IMR-90 (cell line): ENCODE data around the gene ITGB1BP1. TPM values are rescaled to one million over a fixed set of nuclear protein-coding genes. Genes with fewer than 3 reads are reported as not detected.

Experiments
- ATAC-seq: fragments of 200-7000 bp; cut with Tn5 transposase; 2 replicates; pipeline ENCODE4 v1.9.1; 2020; ENCODE audit warnings: low read depth, mild to moderate bottlenecking, moderate library complexity
- BruUV-seq: library from RNA; stranded (reverse); fragments of 400-500 nt; replicated peaks from 2 replicates; lab custom pipeline; 2021; lab: Mats Ljungman, UMichigan
- CTCF ChIA-PET: fragments of 300-600 bp; formaldehyde crosslinking; extraction: SDS; loops from one replicate; lab custom pipeline; 2021; ENCODE audit warnings: antibody characterized with exemption; lab: Yijun Ruan, JAX
- POLR2A ChIA-PET: fragments of 300-600 bp; sonication (Branson Sonifier 250); formaldehyde crosslinking; loops from one replicate; lab custom pipeline; 2022; ENCODE audit warnings: antibody characterized with exemption; ENCODE audit not compliant: unreplicated experiment; lab: Charles Lee
- DNase-seq: peaks from one replicate; pipeline ENCODE4 v3.0.0; 2013
- H2AFZ ChIP-seq: replicated peaks from 2 replicates; pipeline ENCODE3; 2013; ENCODE audit warnings: low read length, mild to moderate bottlenecking; ENCODE audit not compliant: poor library complexity
- H2AK5ac ChIP-seq: 2 replicates; pipeline ENCODE4 v1.6.1; 2013; ENCODE audit warnings: low read depth, low read length, inconsistent platforms
- H2AK9ac ChIP-seq: replicated peaks from 2 replicates; pipeline ENCODE3; 2013; ENCODE audit warnings: mild to moderate bottlenecking, low read depth, low read length, moderate library complexity; ENCODE audit not compliant: poor library complexity
- H2BK120ac ChIP-seq: 2 replicates; pipeline ENCODE4 v1.6.1; 2013; ENCODE audit warnings: low read depth, low read length, inconsistent platforms
- H2BK15ac ChIP-seq: 3 replicates; pipeline ENCODE4 v1.6.1; 2013; ENCODE audit warnings: low read depth, low read length, inconsistent platforms
- H2BK20ac ChIP-seq: 2 replicates; pipeline ENCODE4 v1.6.1; 2013; ENCODE audit warnings: low read depth, mild to moderate bottlenecking, inconsistent platforms, low read length, moderate library complexity
- H2BK5ac ChIP-seq: 2 replicates; pipeline ENCODE4 v1.6.1; 2013; ENCODE audit warnings: mild to moderate bottlenecking, low read depth, low read length, inconsistent platforms; ENCODE audit not compliant: poor library complexity, severe bottlenecking
- H3K14ac ChIP-seq: replicated peaks from 2 replicates; pipeline ENCODE4 v1.6.1; 2013; ENCODE audit warnings: low read depth, low read length, inconsistent platforms
- H3K18ac ChIP-seq: 2 replicates; pipeline ENCODE4 v1.6.1; 2013; ENCODE audit warnings: low read depth, low read length, control low read depth
- H3K23ac ChIP-seq: 2 replicates; pipeline ENCODE4 v1.6.1; 2013; ENCODE audit warnings: low read depth, low read length, inconsistent platforms
- H3K27ac ChIP-seq: 2 replicates; pipeline ENCODE4 v1.5.1; 2013; ENCODE audit warnings: mild to moderate bottlenecking, control low read depth, low read length; ENCODE audit not compliant: insufficient read depth
- H3K27me3 ChIP-seq: 2 replicates; pipeline ENCODE4 v1.6.1; 2013; ENCODE audit warnings: low read length; ENCODE audit not compliant: control insufficient read depth, insufficient read depth
- H3K36me3 ChIP-seq: 2 replicates; pipeline ENCODE4 v1.6.1; 2013; ENCODE audit warnings: low read length, mixed read lengths; ENCODE audit not compliant: control insufficient read depth, insufficient read depth
- H3K4ac ChIP-seq: 2 replicates; pipeline ENCODE4 v1.6.1; 2013; ENCODE audit warnings: low read depth, low read length, inconsistent platforms
- H3K4me1 ChIP-seq: 2 replicates; pipeline ENCODE4 v1.6.1; 2013; ENCODE audit warnings: low read length, mixed read lengths; ENCODE audit not compliant: control insufficient read depth, insufficient read depth
- H3K4me2 ChIP-seq: 2 replicates; pipeline ENCODE4 v1.6.1; 2013; ENCODE audit warnings: low read depth, mild to moderate bottlenecking, control low read depth, low read length, moderate library complexity
- H3K4me3 ChIP-seq: 2 replicates; pipeline ENCODE4 v1.5.1; 2013; ENCODE audit warnings: low read depth, mild to moderate bottlenecking, control low read depth, low read length, moderate library complexity; ENCODE audit not compliant: insufficient read depth
- H3K56ac ChIP-seq: 2 replicates; pipeline ENCODE4 v1.6.1; 2013; ENCODE audit warnings: low read length, inconsistent platforms; ENCODE audit not compliant: insufficient read depth; ENCODE audit errors: extremely low read depth
- H3K79me1 ChIP-seq, 2 experiments: 2 replicates each; pipeline ENCODE4 v1.6.1; 2013; ENCODE audit warnings: low read length in 2 of 2, inconsistent platforms in 1 of 2, low read depth in 1 of 2
- H3K9ac ChIP-seq: 2 replicates; pipeline ENCODE4 v1.6.1; 2013; ENCODE audit warnings: low read depth, low read length, control low read depth
- H3K9me1 ChIP-seq: 2 replicates; pipeline ENCODE4 v1.6.1; 2013; ENCODE audit warnings: low read length, inconsistent platforms; ENCODE audit not compliant: insufficient read depth
- H3K9me3 ChIP-seq: 2 replicates; pipeline ENCODE4 v1.6.1; 2013; ENCODE audit warnings: low read length; ENCODE audit not compliant: control insufficient read depth, insufficient read depth
- H4K20me1 ChIP-seq: 2 replicates; pipeline ENCODE4 v1.6.1; 2013; ENCODE audit warnings: low read length, inconsistent platforms; ENCODE audit not compliant: insufficient read depth
- H4K5ac ChIP-seq: 2 replicates; pipeline ENCODE4 v1.6.1; 2013; ENCODE audit warnings: mild to moderate bottlenecking, low read depth, low read length, control low read depth
- H4K8ac ChIP-seq, 2 experiments: 2 replicates each; pipeline ENCODE4 v1.6.1; 2013; ENCODE audit warnings: low read depth in 2 of 2, low read length in 2 of 2, control low read depth in 1 of 2, inconsistent platforms in 1 of 2
- H4K91ac ChIP-seq: 2 replicates; pipeline ENCODE4 v1.6.1; 2013; ENCODE audit warnings: low read depth, low read length, inconsistent platforms; ENCODE audit not compliant: insufficient read depth
- CHD1 ChIP-seq: IDR thresholded peaks from 2 replicates; pipeline ENCODE4 v1.6.1; 2012; ENCODE audit warnings: low read depth, low read length, improper control_type of control experiment
- MXI1 ChIP-seq: IDR thresholded peaks from 2 replicates; pipeline ENCODE4 v1.6.1; 2012; ENCODE audit warnings: low read depth, mild to moderate bottlenecking, low read length, moderate library complexity, borderline replicate concordance
- RAD21 ChIP-seq: IDR thresholded peaks from 2 replicates; pipeline ENCODE4 v1.6.1; 2012; ENCODE audit warnings: low read length, improper control_type of control experiment
- RFX5 ChIP-seq: IDR thresholded peaks from 2 replicates; pipeline ENCODE4 v1.8.0; 2012; ENCODE audit warnings: low read depth, mild to moderate bottlenecking, low read length, moderate library complexity
- WGBS, 2 experiments: methylation state at CpG; one replicate each; pipeline versions ENCODE4 v1.1.5 to v1.1.7; 2013; ENCODE audit warnings: missing lambda C conversion rate in 2 of 2; ENCODE audit not compliant: insufficient read length in 1 of 2; ENCODE audit errors: extremely low coverage in 2 of 2; 5-methylcytosine and 5-hydroxymethylcytosine counted together
- dilution Hi-C: fragments of 300-500 bp; cut with HindIII; formaldehyde crosslinking; loops from one replicate; pipeline ENCODE4 v1.14.3; 2018; ENCODE audit warnings: low sequenced_read_pairs; ENCODE audit not compliant: unreplicated experiment
- in situ Hi-C: fragments of 300-500 bp; cut with MboI; formaldehyde crosslinking; loops from 3 replicates; pipeline ENCODE4 v1.14.3; 2019; ENCODE audit warnings: low sequenced_read_pairs, inconsistent platforms, mixed read lengths
- intact Hi-C: fragments of 100-400 bp; cut with micrococcal nuclease; formaldehyde crosslinking; loops from 2 replicates; pipeline ENCODE4 v1.10.0; 2022
- polyA plus RNA-seq, 3 experiments: library from polyadenylated mRNA; depleted of rRNA; stranded (reverse); fragments of >200 nt; gene quantifications; 2 replicates each; pipeline ENCODE4 v1.2.3, GENCODE V29; 2012; ENCODE audit warnings: low replicate concordance in 1 of 3
- total RNA-seq: library from RNA; depleted of rRNA; stranded (reverse); fragments of >200 nt; gene quantifications from 2 replicates; pipeline ENCODE4 v1.2.3, GENCODE V29; 2012

ITGB1BP1 gene
- total and polyA plus RNA-seq, 2 of the 4 experiments (the other 2 are of a cell fraction) = 48.6 to 88.1 TPM

DNA sequence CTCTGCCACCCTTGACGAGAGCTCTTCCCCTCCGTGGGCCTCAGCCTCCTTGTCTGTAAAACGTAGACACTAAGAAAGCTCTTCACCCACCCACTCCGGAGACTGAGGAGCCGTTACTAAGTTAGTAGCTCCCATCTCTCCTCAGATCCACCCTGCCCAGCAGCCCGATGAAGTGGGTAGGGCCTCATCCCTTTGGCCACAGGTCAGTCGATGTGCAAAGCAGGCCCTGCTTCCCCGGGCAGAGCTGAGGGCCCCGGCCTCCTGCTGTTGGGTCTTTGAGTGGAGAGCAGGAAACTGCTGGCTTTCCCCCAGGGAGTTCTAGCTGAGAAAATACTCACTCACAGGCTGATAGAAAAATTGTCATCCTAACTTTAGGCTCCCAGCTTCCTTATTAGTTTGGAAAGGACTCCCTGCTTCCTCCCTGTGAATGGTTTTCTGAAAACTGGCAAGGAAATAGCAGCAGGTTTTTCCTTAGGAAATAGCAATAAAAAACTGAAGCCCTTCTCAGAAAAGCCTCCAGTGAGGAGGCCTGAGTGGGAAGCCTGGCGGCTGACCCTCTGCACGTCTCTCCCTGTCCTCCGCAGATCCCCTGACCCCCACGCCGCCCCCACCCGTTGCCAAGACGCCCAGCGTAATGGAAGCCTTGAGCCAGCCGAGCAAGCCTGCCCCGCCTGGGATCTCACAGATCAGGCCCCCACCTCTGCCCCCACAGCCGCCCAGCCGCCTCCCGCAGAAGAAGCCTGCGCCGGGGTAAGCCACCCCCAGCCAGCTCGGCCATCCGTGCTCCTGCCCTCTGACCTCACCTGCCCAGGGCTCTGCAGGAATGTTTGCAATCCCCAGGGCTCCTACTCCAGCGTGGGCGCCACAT lies 30.2 kb downstream of the ITGB1BP1 start:
- peaks cover 4% of the 10 kb centered on the region for H4K20me1 ChIP-seq
- H3K23ac ChIP-seq = no peak overlapping the region
- ATAC-seq (no peak), DNase-seq (no peak)
- no peak overlapping the region for H4K8ac ChIP-seq
- no peaks in the 10 kb centered on the region for H3K9me1 ChIP-seq
- H3K27me3 ChIP-seq = no peaks in the 10 kb centered on the region
- H3K4me2 ChIP-seq = no peak overlapping the region
- no peak overlapping the region for H2BK120ac ChIP-seq
- no peak overlapping the region for H4K5ac ChIP-seq
- peaks cover 0 to 36% of the 10 kb centered on the region in 2 experiments; a peak in 3 of 4 replicates for H3K79me1 ChIP-seq
- dilution Hi-C loops = no loop called here
- ChIA-PET CTCF (no interaction called here), POLR2A (no interaction called here)
- H3K4ac ChIP-seq = no peak overlapping the region
- H3K9ac ChIP-seq = no peak overlapping the region
- no TSS peak for BruUV-seq
- no peaks in the 10 kb centered on the region for H3K4me1 ChIP-seq
- no peak overlapping the region for H2BK20ac ChIP-seq
- no peak overlapping the region for H4K91ac ChIP-seq
- no peak overlapping the region for H3K27ac ChIP-seq
- no peak overlapping the region for H2AK5ac ChIP-seq
- no peak overlapping the region for H3K14ac ChIP-seq
- no peak overlapping the region for H2BK15ac ChIP-seq
- H3K18ac ChIP-seq = no peak overlapping the region
- no peaks in the 10 kb centered on the region for H3K9me3 ChIP-seq
- H2AK9ac ChIP-seq = no peak overlapping the region
- H3K56ac ChIP-seq = no peak overlapping the region
- TF ChIP-seq CHD1 (no peak), RFX5 (no peak), RAD21 (no peak), MXI1 (no peak)
- H3K4me3 ChIP-seq = no peak overlapping the region
- intact Hi-C loops = no loop called here
- in situ Hi-C loops = no loop called here
- H2AFZ ChIP-seq = no peak overlapping the region
- peaks cover 45% of the 10 kb centered on the region for H3K36me3 ChIP-seq
- no peak overlapping the region for H2BK5ac ChIP-seq
- 80% methylated on average over 14 of the region's 28 CpGs; no CpG with 5 or more reads in 1 of the 2 experiments for WGBS, 2 experiments
